ENCODE measurements around the gene GNAI3. TPM values are rescaled to one million over a fixed set of nuclear protein-coding genes. Genes with fewer than 3 reads are reported as not detected.

Gene GNAI3
- polyA plus RNA-seq, 1 donor (not counting 4 experiments of a cell fraction or from before 2014, with no cell fraction given): 14.1 TPM

GRCh38 chr1:109611308-109611990 is 63.0 kb downstream of the GNAI3 start:
- Histone ChIP-seq H3K36me3 (ENCODE audit: control insufficient read depth in 2 of 2, extremely low read depth in 1 of 2, insufficient read depth in 2 of 2, low read length in 2 of 2) (no peaks in the 10 kb centered on the region), H3K4me2 (ENCODE audit: control insufficient read depth, extremely low read depth, insufficient read depth, low read depth, low read length) (no peak overlapping the region), H3K9me1 (ENCODE audit: control insufficient read depth, extremely low read depth, insufficient read depth, low read length) (no peaks in the 10 kb centered on the region), H4K20me1 (ENCODE audit: control insufficient read depth, extremely low read depth, insufficient read depth, low read length) (no peaks in the 10 kb centered on the region), H3K9me3 (ENCODE audit: control insufficient read depth, low read depth, low read length) (no peaks in the 10 kb centered on the region), H3K27me3 (ENCODE audit: control insufficient read depth, extremely low read depth, insufficient read depth, low read length) (no peaks in the 10 kb centered on the region), H3K4me1 (ENCODE audit: control insufficient read depth, extremely low read depth, insufficient read depth, low read length) (peaks cover 9% of the 10 kb centered on the region), H3K4me3 (ENCODE audit: control insufficient read depth in 2 of 3, extremely low read depth in 1 of 3, insufficient read depth in 2 of 3, low read depth in 1 of 3, low read length in 3 of 3) (no peak overlapping the region), H2AFZ (ENCODE audit: control insufficient read depth, low read length) (no peak overlapping the region), H3K27ac (ENCODE audit: control insufficient read depth, insufficient read depth, low read length) (no peak overlapping the region), H3K79me2 (ENCODE audit: control insufficient read depth, insufficient read depth, low read length) (no peaks in the 10 kb centered on the region), H3K9ac (ENCODE audit: control insufficient read depth, extremely low read depth, insufficient read depth, low read length) (no peak overlapping the region)
- dilution Hi-C loops (cut with MboI; ENCODE audit: extremely low pct_ligation_motif_present, low sequenced_read_pairs): no loop called here
- FAIRE-seq (no peak), DNase-seq (ENCODE audit: low read depth, low spot score) (no peak)
- no peak for TF ChIP-seq EZH2 (IDR thresholded peaks at IDR 0.05; ENCODE audit: low read length)
- TF ChIP-seq CTCF (optimal IDR thresholded peaks at IDR 0.05 in 1 of 3, IDR thresholded peaks at IDR 0.05 in 1 of 3, conservative IDR thresholded peaks at IDR 0.05 in 1 of 3; ENCODE audit: extremely low read depth in 1 of 3, insufficient read depth in 2 of 3, low read length in 3 of 3): no peak

GRCh38 chr1:109613361-109614147 is 65.1 kb downstream of the GNAI3 start:
- Histone ChIP-seq H2AFZ (ENCODE audit: control insufficient read depth, low read length) (no peak overlapping the region), H3K4me2 (ENCODE audit: control insufficient read depth, extremely low read depth, insufficient read depth, low read depth, low read length) (no peak overlapping the region), H3K36me3 (ENCODE audit: control insufficient read depth in 2 of 2, extremely low read depth in 1 of 2, insufficient read depth in 2 of 2, low read length in 2 of 2) (no peaks in the 10 kb centered on the region), H3K9me3 (ENCODE audit: control insufficient read depth, low read depth, low read length) (no peaks in the 10 kb centered on the region), H3K27me3 (ENCODE audit: control insufficient read depth, extremely low read depth, insufficient read depth, low read length) (no peaks in the 10 kb centered on the region), H3K4me3 (ENCODE audit: control insufficient read depth in 2 of 3, extremely low read depth in 1 of 3, insufficient read depth in 2 of 3, low read depth in 1 of 3, low read length in 3 of 3) (no peak overlapping the region), H4K20me1 (ENCODE audit: control insufficient read depth, extremely low read depth, insufficient read depth, low read length) (no peaks in the 10 kb centered on the region), H3K9me1 (ENCODE audit: control insufficient read depth, extremely low read depth, insufficient read depth, low read length) (no peaks in the 10 kb centered on the region), H3K4me1 (ENCODE audit: control insufficient read depth, extremely low read depth, insufficient read depth, low read length) (peaks cover 13% of the 10 kb centered on the region), H3K9ac (ENCODE audit: control insufficient read depth, extremely low read depth, insufficient read depth, low read length) (no peak overlapping the region), H3K27ac (ENCODE audit: control insufficient read depth, insufficient read depth, low read length) (no peak overlapping the region), H3K79me2 (ENCODE audit: control insufficient read depth, insufficient read depth, low read length) (no peaks in the 10 kb centered on the region)
- no peak for FAIRE-seq
- no peak for DNase-seq (ENCODE audit: low read depth, low spot score)
- no peak for TF ChIP-seq EZH2 (IDR thresholded peaks at IDR 0.05; ENCODE audit: low read length)
- no peak for TF ChIP-seq CTCF (optimal IDR thresholded peaks at IDR 0.05 in 1 of 3, IDR thresholded peaks at IDR 0.05 in 1 of 3, conservative IDR thresholded peaks at IDR 0.05 in 1 of 3; ENCODE audit: extremely low read depth in 1 of 3, insufficient read depth in 2 of 3, low read length in 3 of 3)
- dilution Hi-C loops (cut with MboI; ENCODE audit: extremely low pct_ligation_motif_present, low sequenced_read_pairs): no loop called here
